CD14-positive monocyte (primary cell): ENCODE results near the gene ALG14. TPM values are rescaled to one million over a fixed set of nuclear protein-coding genes. Genes with fewer than 3 reads are reported as not detected.

ENCODE experiments used
- DNase-seq, 3 donors: peaks; one replicate each; pipeline ENCODE4 v3.0.0-alpha.2; 2011 to 2022
- H2AFZ ChIP-seq: 2 replicates; pipeline ENCODE4 v1.6.0; 2012; ENCODE audit warnings: mild to moderate bottlenecking, low read depth, low read length, inconsistent platforms; ENCODE audit not compliant: insufficient read depth, poor library complexity, severe bottlenecking
- H3K27ac ChIP-seq, 2 donors: 1 replicate in 1 of 2; 2 replicates in 1 of 2; pipeline ENCODE4 v1.5.1; 2012 to 2013; ENCODE audit warnings: low read length in 2 of 2, control low read depth in 1 of 2, inconsistent platforms in 1 of 2, low read depth in 1 of 2, mild to moderate bottlenecking in 1 of 2
- H3K27me3 ChIP-seq, 2 donors: one replicate each; pipeline versions ENCODE4 v1.6.0 to v1.6.1; 2011 to 2013; ENCODE audit warnings: low read length in 2 of 2; ENCODE audit not compliant: control insufficient read depth in 2 of 2, insufficient read depth in 2 of 2
- H3K36me3 ChIP-seq, 2 donors: replicated peaks in 1 of 2; 1 replicate in 1 of 2; 2 replicates in 1 of 2; pipeline versions ENCODE4 v1.5.1 to v1.6.1; 2012 to 2013; ENCODE audit warnings: low read length in 2 of 2, control low read depth in 1 of 2, inconsistent platforms in 1 of 2, mild to moderate bottlenecking in 1 of 2; ENCODE audit not compliant: insufficient read depth in 2 of 2, control insufficient read depth in 1 of 2
- H3K4me1 ChIP-seq, 2 donors: 1 replicate in 1 of 2; 2 replicates in 1 of 2; pipeline versions ENCODE4 v1.5.1 to v1.6.1; 2012 to 2013; ENCODE audit warnings: low read length in 2 of 2, control low read depth in 1 of 2, inconsistent platforms in 1 of 2, mild to moderate bottlenecking in 1 of 2, moderate library complexity in 1 of 2; ENCODE audit not compliant: insufficient read depth in 2 of 2, control insufficient read depth in 1 of 2
- H3K4me2 ChIP-seq: replicated peaks from 2 replicates; pipeline ENCODE3; 2012; ENCODE audit warnings: low read length, moderate library complexity, mild to moderate bottlenecking; ENCODE audit not compliant: poor library complexity, severe bottlenecking; ENCODE audit errors: extremely low read depth
- H3K4me3 ChIP-seq, 3 experiments: fragments of 200-600 bp in 1 of 3; sonication (generic) in 1 of 3; replicated peaks in 1 of 3; 1 replicate in 2 of 3; 2 replicates in 1 of 3; pipeline ENCODE4 v1.5.1; 2011 to 2013; ENCODE audit warnings: low read length in 3 of 3, mild to moderate bottlenecking in 3 of 3, control low read depth in 2 of 3, low read depth in 2 of 3, inconsistent platforms in 1 of 3, moderate library complexity in 1 of 3
- H3K79me2 ChIP-seq: 2 replicates; pipeline ENCODE4 v1.6.0; 2012; ENCODE audit warnings: mild to moderate bottlenecking, control low read depth, inconsistent platforms, low read length, moderate library complexity; ENCODE audit not compliant: insufficient read depth
- H3K9ac ChIP-seq: 2 replicates; pipeline ENCODE4 v1.6.0; 2017; ENCODE audit warnings: low read length, mild to moderate bottlenecking; ENCODE audit not compliant: insufficient read depth, poor library complexity, severe bottlenecking
- H3K9me3 ChIP-seq, 2 donors: replicated peaks in 1 of 2; 1 replicate in 1 of 2; 2 replicates in 1 of 2; pipeline versions ENCODE4 v1.5.1 to v1.6.1; 2012 to 2013; ENCODE audit warnings: low read length in 2 of 2, control low read depth in 1 of 2; ENCODE audit not compliant: control insufficient read depth in 1 of 2, insufficient read depth in 1 of 2
- H4K20me1 ChIP-seq: 2 replicates; pipeline ENCODE4 v1.6.0; 2012; ENCODE audit warnings: mild to moderate bottlenecking, low read length, control low read depth, moderate library complexity; ENCODE audit not compliant: insufficient read depth
- H3K27ac Mint-ChIP-seq, 7 donors: one replicate each; pipeline ENCODE4 v1.8.0; 2020; ENCODE audit warnings: mild to moderate bottlenecking in 7 of 7, mixed read lengths in 7 of 7, moderate library complexity in 6 of 7, inconsistent platforms in 2 of 7
- H3K27me3 Mint-ChIP-seq, 3 donors: one replicate each; pipeline ENCODE4 v1.8.0; 2021 to 2022; ENCODE audit warnings: low read depth in 3 of 3, mild to moderate bottlenecking in 3 of 3, mixed read lengths in 3 of 3, moderate library complexity in 3 of 3, inconsistent platforms in 1 of 3
- H3K36me3 Mint-ChIP-seq, 2 donors: one replicate each; pipeline ENCODE4 v1.8.0; 2020; ENCODE audit warnings: mixed read lengths in 2 of 2, inconsistent platforms in 1 of 2, mild to moderate bottlenecking in 1 of 2
- H3K4me1 Mint-ChIP-seq: one replicate; pipeline ENCODE4 v1.8.0; 2020; ENCODE audit warnings: mild to moderate bottlenecking, mixed read lengths
- H3K4me3 Mint-ChIP-seq, 2 donors: one replicate each; pipeline ENCODE4 v1.8.0; 2020; ENCODE audit warnings: mild to moderate bottlenecking in 2 of 2, mixed read lengths in 2 of 2, moderate library complexity in 1 of 2
- H3K9me3 Mint-ChIP-seq, 7 donors: one replicate each; pipeline ENCODE4 v1.8.0; 2020 to 2022; ENCODE audit warnings: mixed read lengths in 7 of 7, mild to moderate bottlenecking in 6 of 7, moderate library complexity in 6 of 7, inconsistent platforms in 2 of 7
- WGBS: methylation state at CpG from one replicate; pipeline ENCODE4 v1.1.5; 2013; ENCODE audit warnings: missing lambda C conversion rate; ENCODE audit not compliant: insufficient coverage; 5-methylcytosine and 5-hydroxymethylcytosine counted together
- intact Hi-C, 2 donors: fragments of 100-400 bp; cut with micrococcal nuclease; formaldehyde crosslinking; loops; one replicate each; pipeline versions ENCODE4 v1.15.0 to v1.15.1; 2023
- polyA plus RNA-seq, 3 donors: library from polyadenylated mRNA; depleted of rRNA in 1 of 3; unstranded in 2 of 3; stranded (reverse) in 1 of 3; fragments of 300-500 nt in 2 of 3; fragments of >200 nt in 1 of 3; fragmentation: Illumina TruSeq in 2 of 3; gene quantifications; 1 replicate in 2 of 3; 2 replicates in 1 of 3; pipeline ENCODE4 v1.2.3, GENCODE V29; 2012 to 2021
- TF ChIP-seq, protein P1 (sequence below): fragments of 200-600 bp; IDR thresholded peaks from one replicate; pipeline ENCODE4 v1.8.0; 2022; ENCODE audit warnings: antibody characterized with exemption, mild to moderate bottlenecking

Gene ALG14
- polyA plus RNA-seq, 3 donors = 0.27 to 5.5 (median 4.4) TPM

- no peak overlapping the region for H3K27ac ChIP-seq
- TF ChIP-seq, protein P1, sequence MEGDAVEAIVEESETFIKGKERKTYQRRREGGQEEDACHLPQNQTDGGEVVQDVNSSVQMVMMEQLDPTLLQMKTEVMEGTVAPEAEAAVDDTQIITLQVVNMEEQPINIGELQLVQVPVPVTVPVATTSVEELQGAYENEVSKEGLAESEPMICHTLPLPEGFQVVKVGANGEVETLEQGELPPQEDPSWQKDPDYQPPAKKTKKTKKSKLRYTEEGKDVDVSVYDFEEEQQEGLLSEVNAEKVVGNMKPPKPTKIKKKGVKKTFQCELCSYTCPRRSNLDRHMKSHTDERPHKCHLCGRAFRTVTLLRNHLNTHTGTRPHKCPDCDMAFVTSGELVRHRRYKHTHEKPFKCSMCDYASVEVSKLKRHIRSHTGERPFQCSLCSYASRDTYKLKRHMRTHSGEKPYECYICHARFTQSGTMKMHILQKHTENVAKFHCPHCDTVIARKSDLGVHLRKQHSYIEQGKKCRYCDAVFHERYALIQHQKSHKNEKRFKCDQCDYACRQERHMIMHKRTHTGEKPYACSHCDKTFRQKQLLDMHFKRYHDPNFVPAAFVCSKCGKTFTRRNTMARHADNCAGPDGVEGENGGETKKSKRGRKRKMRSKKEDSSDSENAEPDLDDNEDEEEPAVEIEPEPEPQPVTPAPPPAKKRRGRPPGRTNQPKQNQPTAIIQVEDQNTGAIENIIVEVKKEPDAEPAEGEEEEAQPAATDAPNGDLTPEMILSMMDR = no peak
- no peaks in the 10 kb centered on the region for H3K79me2 ChIP-seq
- no peaks in the 10 kb centered on the region for H3K36me3 ChIP-seq
- Mint-ChIP-seq H3K27ac (no peak overlapping the region), H3K36me3 (no peaks in the 10 kb centered on the region), H3K4me3 (no peak overlapping the region), H3K9me3 (peaks cover 0 to 3% (median 0%) of the 10 kb centered on the region in 7 donors), H3K4me1 (peaks cover 8% of the 10 kb centered on the region), H3K27me3 (peaks cover 0 to 4% (median 0%) of the 10 kb centered on the region in 3 donors)
- no peaks in the 10 kb centered on the region for H3K27me3 ChIP-seq
- H3K4me2 ChIP-seq = no peak overlapping the region
- intact Hi-C loops = no loop called here
- H3K4me3 ChIP-seq = no peak overlapping the region
- no peak overlapping the region for H3K9ac ChIP-seq
- WGBS = no CpG with 5 or more reads among the region's 1 CpG
- H3K4me1 ChIP-seq = peaks cover 10 to 12% of the 10 kb centered on the region in 2 donors
- H4K20me1 ChIP-seq = no peaks in the 10 kb centered on the region
- H3K9me3 ChIP-seq = no peaks in the 10 kb centered on the region
- no peak for DNase-seq
- no peak overlapping the region for H2AFZ ChIP-seq
Measured at GRCh38 chr1:95035536-95035935, 37.2 kb downstream of the ALG14 start.

DNA sequence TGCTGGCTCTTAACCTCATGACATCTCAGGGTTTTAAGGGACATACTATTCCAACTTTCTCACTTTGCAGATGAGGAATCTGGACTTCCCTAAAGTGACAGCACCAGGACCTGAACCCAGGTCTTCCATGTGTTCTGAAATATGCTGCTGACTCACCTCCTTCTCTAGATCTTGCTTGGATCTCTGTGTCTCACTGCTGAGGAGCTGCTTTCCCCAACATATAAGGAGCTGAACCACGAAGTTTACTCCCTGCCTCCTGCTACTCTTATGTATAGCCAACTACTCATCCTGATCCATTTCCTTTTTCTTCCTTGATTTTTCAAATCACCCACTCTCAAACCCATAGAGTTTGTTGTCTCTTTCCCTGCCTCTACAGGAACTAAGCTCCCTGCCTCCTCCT is 38.2 kb downstream of the ALG14 start:
- Mint-ChIP-seq H3K27me3 (peaks cover 0 to 2% (median 0%) of the 10 kb centered on the region in 3 donors), H3K4me3 (no peak overlapping the region), H3K4me1 (peaks cover 8% of the 10 kb centered on the region), H3K9me3 (peaks cover 0 to 3% (median 0%) of the 10 kb centered on the region in 7 donors), H3K36me3 (no peaks in the 10 kb centered on the region), H3K27ac (no peak overlapping the region)
- Histone ChIP-seq H3K27ac (no peak overlapping the region), H3K79me2 (no peaks in the 10 kb centered on the region), H3K4me1 (peaks cover 10 to 12% of the 10 kb centered on the region in 2 donors), H2AFZ (no peak overlapping the region), H3K36me3 (no peaks in the 10 kb centered on the region), H3K27me3 (no peaks in the 10 kb centered on the region), H3K4me3 (no peak overlapping the region), H3K4me2 (no peak overlapping the region), H3K9me3 (no peaks in the 10 kb centered on the region), H4K20me1 (no peaks in the 10 kb centered on the region), H3K9ac (no peak overlapping the region)
- WGBS = 100% methylated on average over 1 of the region's 1 CpG
- TF ChIP-seq, protein P1 = no peak
- DNase-seq = no peak
- intact Hi-C loops = no loop called here
